HL-60 (cell line): Measurements from ENCODE around the gene FAM32A.

Experiments
- TF ChIP-seq, protein P1 (sequence below): IDR thresholded peaks from one replicate; pipeline ENCODE4 v1.5.1; 2011; ENCODE audit warnings: low read length, control low read depth, inconsistent platforms; ENCODE audit not compliant: insufficient read depth
- TF ChIP-seq, protein P2 (sequence below): IDR thresholded peaks from 2 replicates; pipeline ENCODE4 v1.6.1; 2012; ENCODE audit warnings: low read depth; ENCODE audit not compliant: insufficient replicate concordance

DNA sequence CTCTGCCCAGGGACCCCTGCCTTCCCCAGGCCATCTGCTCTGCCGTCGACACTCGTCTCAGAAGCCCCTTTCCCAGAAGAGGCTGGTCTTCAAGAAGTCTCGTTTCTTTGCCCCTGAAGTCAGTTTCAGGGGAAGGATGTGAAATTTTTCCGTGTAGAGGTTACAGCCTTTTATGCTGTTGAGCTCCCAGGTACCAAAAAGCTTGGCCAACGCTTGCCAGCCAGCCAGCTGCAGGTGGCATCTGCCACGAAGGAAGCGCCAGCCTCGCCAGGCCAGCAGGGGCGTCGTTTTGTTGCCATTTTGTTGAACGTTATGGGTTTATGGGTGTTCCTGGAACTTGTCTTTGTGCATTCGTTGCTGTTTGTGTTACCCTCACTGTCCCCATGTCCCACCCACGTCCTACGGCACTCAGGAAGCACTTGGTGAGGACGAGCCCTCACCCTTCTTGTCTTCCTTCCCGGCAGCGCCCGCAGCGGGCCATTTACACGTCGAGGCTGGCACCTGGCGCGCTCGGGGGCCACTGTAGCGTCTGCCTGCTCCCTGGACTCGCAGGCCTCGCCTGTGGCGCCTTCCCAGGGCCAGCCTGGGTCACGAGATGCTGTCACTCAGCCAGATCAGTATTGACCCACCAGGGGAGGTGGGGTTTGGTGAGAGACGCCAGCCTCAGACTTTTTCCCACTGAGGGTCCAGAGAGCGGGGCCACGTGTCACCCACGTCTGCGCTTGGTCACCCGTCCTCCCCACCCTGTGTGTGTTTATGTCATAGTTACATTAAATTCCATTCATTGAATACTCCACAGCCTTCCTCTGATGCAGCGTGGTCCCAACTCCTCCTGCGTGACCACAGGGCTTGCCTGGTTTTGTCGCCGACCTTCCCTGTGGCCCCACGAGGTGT, 49.6 kb downstream of the FAM32A start:
- TF ChIP-seq, protein P1, sequence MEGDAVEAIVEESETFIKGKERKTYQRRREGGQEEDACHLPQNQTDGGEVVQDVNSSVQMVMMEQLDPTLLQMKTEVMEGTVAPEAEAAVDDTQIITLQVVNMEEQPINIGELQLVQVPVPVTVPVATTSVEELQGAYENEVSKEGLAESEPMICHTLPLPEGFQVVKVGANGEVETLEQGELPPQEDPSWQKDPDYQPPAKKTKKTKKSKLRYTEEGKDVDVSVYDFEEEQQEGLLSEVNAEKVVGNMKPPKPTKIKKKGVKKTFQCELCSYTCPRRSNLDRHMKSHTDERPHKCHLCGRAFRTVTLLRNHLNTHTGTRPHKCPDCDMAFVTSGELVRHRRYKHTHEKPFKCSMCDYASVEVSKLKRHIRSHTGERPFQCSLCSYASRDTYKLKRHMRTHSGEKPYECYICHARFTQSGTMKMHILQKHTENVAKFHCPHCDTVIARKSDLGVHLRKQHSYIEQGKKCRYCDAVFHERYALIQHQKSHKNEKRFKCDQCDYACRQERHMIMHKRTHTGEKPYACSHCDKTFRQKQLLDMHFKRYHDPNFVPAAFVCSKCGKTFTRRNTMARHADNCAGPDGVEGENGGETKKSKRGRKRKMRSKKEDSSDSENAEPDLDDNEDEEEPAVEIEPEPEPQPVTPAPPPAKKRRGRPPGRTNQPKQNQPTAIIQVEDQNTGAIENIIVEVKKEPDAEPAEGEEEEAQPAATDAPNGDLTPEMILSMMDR: no peak
- TF ChIP-seq, protein P2, sequence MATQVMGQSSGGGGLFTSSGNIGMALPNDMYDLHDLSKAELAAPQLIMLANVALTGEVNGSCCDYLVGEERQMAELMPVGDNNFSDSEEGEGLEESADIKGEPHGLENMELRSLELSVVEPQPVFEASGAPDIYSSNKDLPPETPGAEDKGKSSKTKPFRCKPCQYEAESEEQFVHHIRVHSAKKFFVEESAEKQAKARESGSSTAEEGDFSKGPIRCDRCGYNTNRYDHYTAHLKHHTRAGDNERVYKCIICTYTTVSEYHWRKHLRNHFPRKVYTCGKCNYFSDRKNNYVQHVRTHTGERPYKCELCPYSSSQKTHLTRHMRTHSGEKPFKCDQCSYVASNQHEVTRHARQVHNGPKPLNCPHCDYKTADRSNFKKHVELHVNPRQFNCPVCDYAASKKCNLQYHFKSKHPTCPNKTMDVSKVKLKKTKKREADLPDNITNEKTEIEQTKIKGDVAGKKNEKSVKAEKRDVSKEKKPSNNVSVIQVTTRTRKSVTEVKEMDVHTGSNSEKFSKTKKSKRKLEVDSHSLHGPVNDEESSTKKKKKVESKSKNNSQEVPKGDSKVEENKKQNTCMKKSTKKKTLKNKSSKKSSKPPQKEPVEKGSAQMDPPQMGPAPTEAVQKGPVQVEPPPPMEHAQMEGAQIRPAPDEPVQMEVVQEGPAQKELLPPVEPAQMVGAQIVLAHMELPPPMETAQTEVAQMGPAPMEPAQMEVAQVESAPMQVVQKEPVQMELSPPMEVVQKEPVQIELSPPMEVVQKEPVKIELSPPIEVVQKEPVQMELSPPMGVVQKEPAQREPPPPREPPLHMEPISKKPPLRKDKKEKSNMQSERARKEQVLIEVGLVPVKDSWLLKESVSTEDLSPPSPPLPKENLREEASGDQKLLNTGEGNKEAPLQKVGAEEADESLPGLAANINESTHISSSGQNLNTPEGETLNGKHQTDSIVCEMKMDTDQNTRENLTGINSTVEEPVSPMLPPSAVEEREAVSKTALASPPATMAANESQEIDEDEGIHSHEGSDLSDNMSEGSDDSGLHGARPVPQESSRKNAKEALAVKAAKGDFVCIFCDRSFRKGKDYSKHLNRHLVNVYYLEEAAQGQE: no peak
